Activated CD8-positive, alpha-beta memory T cell treated with anti-CD3 and anti-CD28 coated beads, Interleukin-2, amount 50 U/mL, for 4 hours (primary cell): ENCODE results near the gene KCND3.

Experiments used
- DNase-seq: peaks from one replicate; pipeline ENCODE4 v3.0.0-alpha.2; 2020

The KCND3 gene

DNA sequence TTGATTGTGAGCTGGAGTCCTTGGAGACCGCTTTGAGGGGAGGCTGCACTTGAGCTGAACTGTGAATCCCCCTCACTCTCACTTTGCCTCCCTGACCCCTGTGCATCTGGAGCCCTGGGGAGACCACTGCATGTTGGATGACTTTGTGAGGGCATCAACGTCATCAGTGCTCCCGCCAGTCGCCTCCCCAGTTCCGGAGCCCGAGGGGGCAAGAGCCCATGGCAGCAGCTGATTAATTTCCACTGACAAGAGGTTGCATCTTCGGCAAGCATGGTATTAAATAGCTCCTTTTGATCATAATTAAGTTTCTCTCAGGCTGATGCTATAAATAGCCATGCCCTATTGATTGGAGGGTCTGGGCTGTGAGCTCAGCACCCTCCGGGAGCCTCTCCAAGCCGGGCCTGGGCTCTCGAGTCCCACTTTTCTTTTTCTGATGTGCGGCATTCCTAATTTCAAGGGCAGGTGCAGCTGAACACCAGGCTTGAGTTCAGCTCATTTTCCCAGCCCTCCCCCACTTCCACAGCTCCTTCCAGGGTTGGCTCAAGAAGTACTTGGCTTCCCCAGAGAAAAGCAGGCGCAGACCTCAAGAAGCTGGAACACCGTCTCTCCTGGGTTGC is 33.2 kb downstream of the KCND3 start:
- no peak for DNase-seq

DNA sequence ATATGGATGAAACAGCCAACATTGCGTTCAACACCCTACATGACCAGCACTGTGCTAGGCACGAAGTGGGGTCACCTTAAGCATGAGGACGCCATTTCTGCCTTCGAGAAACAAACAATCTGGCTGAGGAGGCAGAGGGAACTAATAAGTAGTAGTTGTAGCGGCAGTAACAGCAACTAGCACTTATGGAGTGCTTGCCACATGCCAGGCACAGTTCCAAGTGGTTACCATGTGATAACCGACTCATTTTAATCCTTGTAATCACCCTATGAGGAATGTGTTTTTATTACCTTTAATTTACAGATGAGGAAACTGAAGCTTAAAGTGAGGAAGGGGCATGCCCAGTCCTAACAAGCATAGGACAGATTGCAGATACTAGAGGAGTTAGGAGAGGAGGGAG is 33.7 kb downstream of the KCND3 start:
- no peak for DNase-seq

DNA sequence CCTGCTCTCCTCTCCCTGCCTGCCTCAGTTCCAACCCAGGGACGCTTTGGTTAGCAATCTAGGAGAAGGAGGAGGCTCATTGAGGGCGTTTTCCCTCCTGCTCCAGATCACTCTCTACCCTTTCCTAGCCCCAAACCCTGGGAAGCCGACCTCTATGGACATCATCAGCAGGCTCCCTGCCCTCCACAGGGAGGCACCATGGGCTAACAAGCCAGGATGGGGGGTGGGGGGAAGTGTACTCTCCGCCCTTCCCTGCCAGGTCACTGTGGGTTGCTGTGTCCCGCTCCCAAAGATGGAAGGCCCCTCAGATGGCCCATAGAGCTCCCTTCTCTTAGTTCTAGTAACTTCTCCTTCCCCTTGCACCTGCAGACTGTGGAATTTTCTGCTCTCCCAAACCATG is 35.7 kb downstream of the KCND3 start:
- no peak for DNase-seq

DNA sequence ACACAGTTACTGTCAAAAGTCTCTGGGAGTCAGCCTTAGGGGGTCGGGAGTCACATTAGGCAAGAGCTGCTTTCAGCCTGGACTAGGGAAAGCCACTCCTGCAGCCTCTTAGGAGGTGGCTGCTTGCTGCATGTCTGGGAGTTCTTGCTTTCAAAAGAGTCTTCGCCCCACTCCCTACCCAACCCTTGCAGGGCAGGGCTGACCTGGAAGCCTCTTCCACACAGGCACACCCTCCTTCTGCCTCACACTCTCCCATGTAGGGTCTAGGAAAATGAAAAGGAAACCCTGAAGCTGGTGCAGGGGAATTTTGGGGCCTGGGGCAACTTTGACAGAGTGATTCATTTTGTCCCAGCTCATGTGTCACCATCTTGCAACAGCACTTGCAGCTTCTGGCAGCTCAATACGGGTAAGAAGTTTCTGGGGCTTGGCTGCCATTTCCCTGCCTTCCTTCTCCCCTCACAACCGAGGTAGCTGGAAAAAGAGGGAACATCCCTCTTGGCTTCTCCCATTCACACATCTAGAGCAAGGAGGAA is 37.3 kb downstream of the KCND3 start:
- DNase-seq = no peak

DNA sequence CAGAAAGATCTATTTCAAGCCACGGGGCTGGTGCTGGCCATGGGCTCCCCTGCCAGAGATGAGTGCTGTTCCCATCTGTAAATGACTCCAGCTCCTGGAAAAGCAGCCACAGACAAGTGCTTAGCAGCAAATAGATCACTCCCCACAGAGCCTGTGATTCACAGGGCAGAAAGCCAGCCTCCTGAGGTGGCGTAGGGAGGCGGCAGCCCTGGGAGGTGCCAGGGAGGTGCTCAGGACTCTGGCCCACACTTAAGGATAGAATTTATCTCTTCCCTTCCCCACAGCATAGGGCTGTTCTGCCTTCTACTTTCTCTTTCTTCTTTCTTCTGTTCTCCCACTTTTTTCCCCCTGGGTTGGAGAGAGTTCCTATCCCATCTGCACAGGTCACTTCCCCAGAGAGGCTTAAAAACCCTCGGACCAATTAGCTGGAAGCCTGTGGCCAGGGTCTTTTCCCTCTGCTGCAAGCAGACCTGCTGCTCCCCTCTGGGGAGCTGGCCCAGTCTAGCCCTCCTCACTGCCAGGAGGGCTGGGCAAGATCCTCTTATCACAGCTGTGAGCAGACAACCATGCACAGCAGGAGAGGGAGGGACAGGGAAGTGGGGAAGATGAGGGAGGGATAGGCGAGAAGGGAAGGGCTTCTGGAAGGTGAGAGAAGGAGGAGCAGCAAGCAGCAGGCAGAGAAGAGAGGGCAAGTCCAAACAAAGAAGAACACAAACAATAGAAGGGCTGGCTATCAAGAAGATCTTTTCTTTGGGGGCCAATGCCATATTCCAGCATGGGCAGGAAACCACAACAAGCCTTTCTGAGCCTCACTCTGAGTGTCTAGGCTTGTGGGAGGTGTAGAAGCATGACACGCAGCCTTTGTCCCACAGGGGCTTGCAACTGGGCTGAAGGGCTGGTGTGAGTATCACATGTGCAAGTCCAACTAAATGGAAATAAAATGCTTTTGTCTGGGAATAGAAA is 41.0 kb downstream of the KCND3 start:
- no peak for DNase-seq

DNA sequence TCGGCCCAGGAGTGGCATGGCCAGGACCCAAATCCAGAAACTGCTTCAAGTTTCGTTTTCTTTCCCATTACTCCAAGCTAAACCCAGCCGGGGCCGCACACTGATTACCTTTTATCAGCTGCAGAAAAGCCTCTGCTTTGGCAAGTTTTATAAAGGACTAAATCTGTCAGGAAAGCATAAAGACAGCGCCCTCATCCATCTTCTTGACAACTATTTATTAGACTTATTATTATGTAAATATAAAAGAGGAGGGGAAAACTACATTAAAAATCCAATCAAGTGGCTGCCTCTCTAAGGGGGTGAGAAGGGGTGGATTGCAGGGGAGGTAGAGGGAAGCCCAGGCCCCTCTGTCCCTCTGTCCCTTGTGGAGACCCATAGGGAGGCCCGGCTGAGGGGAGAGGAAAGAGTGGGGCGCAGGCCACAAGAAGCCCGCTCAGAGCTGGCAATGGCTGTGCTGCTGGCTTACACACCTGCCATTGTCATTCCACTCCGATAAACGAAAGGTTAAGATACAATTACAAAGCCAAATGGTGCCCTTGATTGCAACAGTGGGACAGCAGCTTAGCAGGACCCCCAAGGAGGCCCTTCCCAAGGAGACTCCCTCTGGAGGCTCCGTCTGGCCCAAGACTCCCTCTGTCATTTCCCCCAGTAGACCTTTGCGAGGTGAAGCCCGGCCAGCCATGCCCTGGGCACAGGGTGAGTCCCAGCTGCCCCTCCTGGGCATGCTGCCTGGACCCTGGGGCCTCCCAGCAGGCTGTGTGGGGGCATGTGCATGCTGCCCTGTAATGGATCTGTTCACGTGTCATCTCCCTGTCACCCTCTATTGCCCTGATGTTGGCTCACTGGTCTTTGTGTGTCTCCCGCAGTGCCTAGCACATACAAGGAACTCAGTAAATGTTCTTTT is 45.4 kb downstream of the KCND3 start:
- no peak for DNase-seq

DNA sequence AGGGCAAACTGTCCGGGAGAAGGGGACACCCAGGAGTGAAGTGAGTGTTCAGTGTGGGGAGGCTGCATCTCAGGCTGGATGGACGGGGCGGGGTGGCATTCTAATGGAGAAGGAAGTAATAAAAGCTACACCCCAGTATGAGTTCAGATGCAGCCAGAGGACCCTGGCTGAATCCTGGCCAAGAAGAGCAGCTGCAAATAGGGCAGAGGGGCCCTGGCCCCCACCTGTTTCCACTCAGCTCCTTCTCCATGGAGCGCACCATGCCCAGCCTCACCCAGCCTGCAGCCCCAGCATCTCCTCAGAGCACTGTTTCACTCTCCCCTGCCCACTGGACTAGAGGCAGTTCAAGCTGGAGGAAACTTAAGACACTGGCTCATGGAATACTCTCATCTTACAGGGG is 46.4 kb downstream of the KCND3 start:
- no peak for DNase-seq

DNA sequence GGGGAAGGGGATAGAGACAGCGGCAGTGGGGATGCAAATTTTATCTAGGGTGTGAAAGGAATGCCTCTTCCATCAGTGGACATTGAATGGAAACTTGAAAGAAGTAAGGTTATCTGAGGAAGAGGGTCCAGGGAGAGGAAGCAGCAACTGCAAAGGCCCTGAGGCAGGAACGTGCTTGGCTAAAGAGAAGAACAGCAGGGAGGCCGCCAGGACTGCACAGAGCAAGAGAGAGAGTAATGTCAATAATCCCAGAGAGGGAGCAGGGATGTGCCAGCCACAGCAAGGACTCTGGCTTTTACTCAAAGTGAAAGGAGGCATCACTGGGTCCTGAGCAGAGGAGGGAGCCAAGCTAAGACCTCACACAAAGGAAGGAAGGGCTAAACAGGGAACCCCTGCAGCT is 50.9 kb downstream of the KCND3 start:
- no peak for DNase-seq

DNA sequence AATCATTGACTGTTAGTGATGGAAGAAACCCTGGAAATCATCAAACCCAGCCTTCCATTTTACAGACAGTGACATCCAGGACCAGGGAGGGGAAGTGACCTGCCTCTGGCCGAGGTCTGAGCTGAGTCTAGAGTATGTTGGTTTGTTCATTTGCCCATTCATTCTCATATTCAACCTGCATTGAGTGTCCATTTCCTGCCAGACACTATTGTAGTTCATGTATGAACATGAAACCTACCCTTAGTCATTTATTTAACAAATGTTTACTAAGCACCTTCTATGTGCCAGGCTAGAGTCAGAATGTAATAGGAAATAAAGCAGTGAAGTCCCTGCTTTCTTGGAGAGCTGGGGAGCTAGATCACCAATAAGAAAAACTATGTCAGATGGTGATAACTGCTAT is 51.3 kb downstream of the KCND3 start:
- DNase-seq = no peak

DNA sequence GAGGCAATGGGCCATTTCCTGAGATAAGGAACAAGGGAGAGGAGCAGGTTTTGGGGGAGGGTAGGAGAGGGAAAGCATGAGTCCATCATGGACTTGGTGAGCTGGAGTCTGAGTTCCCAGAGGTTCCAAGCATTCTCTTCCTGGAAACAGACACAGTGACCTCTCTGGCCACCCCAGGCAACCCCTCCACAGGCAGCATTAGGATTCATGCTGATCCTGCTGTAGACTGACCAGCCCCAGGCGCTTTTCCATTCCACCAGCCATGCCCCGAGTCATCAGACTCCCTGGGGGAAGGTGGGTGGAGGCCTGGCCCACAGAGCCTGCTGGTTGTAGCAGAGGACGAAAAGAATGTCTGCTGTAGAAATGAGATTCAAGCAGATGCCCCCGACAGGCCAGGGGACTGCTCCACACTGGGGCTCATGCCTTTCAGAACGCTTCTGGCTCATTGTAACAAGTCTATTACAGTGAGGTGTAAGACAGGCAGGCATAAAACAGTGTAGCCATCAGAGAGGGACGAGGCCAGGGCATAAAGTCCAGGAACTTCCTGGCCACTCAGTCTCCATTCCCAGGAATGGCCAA is 52.2 kb downstream of the KCND3 start:
- no peak for DNase-seq

DNA sequence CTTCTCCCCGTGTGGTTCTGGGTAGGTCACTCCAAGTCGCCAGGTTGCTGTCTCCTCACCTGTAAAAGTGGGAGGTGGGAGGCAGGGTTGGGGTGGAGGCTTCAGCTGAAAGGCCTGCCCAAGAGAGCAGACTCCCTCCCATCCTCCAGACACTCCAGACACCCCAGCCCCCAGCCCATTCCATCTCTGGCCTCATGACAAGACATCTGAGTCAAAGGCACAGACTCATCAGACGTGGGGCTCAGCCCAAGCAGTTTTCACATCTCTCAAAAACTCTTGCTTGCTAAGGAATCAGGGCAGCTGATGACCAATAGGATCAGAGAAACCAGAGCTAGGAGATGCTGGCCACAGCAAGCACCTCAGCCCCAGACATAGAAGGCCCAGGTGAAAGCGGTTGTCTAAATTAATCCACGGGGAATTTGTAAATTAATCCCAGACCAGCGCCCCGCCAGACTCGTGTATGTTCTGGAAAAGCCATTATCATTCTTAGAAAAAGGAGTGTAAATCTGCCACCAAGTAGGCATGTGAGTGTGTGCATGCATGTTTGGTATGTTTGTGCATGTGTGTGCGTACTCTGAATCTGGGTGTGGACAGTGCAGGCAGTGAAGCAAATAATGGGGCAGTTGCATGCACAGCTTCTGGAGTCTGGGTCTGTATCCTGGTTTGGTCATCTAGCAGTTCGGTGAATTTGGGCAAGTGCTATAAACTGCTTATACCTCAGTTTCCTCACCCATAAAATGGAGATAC is 55.2 kb downstream of the KCND3 start:
- DNase-seq = no peak

DNA sequence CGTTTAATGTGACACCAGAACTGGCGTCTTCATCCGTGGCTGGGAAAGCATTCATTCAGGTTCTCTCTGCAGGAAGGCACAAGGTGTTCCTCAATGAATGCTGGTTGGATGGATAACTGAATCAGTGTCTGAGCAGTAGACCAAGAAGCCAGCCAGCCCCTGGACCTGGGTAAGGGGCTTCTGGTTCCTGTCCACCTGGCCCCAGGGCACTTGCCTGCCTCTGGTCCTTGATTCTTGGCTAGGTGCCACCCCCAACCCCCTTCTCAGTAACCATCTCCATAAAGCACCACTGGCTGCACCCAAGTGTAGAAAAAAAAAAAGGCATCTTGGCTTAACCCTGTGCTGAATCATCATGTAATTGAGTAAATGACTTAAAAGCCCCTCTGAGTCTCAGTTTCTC is 59.1 kb downstream of the KCND3 start:
- no peak for DNase-seq

DNA sequence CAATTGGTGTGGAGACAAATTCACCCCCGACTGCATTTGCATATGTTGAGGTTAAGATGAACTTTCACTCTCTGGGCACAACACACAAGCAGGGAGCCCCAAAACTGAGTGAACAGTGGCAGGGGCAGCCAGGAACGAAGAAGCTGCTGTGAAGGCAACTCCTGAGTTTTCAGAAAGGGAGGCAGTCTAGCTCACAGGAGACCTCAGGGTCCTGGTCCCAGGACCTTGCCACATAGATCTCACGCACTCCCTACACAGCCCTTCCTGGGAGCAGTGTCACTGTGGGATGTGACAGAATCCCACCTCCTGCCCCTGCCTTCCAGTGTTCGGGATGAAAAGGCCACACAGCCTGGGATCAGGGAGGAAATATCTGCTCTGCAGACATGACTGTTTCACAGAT is 60.9 kb downstream of the KCND3 start:
- no peak for DNase-seq

DNA sequence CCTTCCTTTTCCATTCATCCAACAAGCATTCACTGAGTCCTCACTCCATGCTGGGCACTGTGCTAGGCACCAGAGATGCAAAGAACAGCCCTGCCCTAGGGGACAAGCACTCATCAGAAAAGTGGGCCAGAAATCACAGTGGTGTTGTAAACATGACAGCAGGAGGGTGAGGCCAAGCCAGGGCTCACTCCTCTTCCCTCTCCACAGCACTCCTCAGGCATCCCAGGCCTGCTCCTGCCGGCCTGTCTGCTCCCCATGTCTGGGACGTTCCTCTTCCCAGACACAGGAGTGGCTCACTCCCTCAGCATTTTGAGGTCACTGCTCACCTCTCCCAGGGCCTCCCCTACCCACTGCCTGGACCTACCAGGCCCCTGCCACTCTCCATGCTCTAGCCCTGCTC is 61.8 kb downstream of the KCND3 start:
- no peak for DNase-seq

DNA sequence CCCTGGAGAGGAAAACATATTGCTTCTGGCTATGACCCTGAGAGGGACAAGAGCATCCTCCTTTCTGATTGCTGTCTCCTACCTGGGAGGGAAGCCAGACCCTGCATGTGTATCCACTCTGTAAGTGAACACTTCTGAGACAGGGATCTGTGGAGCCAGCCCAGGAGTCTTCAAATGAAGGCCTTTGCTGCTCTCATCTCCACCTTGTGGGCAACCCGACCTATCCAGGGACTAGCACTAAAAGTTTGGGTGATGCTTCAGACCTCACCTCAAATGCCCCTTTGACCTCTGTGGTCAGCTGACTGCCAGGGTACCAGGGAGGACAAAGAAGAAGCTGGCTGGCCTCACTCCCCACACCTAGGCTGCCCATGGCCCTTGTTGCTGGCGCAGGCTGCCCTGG is 64.7 kb downstream of the KCND3 start:
- DNase-seq = no peak

DNA sequence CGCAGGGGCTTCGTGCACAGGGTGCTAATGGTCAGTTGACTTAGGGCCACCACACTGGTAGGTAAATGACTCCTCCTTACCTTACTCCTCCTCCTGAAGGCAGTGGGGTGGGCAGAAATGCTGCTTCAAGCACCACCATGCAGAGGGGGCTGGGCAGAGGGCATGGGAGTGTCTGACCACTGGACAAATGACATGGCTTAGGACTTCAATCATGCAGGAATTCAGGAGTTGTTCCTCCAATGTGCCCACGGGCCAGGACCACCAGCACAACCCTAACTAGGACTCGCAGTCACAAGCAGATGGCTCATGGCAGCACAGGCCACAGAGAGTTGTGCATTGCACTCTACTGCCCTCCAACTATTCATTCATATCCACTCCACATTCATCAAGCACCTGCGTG is 65.7 kb downstream of the KCND3 start:
- DNase-seq = no peak

DNA sequence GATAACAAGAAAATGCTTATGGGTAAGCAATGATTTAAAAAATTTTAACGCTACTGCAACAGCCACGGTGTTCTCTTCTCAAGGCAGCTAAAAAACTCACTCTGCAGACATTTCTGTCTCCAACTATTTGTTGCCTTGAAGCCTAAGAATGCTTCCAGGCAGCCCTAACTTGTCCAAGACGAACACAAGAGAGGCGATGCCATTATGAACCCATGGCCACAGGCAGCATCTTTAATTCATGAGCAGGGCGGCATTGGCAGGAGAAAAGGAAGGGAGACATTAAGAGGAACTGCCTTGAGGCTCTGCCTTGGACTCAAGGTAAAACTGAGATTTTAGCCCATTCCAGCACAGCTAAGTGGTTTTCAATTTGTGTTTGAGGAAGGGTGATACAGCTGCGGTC is 67.5 kb downstream of the KCND3 start:
- DNase-seq = no peak

DNA sequence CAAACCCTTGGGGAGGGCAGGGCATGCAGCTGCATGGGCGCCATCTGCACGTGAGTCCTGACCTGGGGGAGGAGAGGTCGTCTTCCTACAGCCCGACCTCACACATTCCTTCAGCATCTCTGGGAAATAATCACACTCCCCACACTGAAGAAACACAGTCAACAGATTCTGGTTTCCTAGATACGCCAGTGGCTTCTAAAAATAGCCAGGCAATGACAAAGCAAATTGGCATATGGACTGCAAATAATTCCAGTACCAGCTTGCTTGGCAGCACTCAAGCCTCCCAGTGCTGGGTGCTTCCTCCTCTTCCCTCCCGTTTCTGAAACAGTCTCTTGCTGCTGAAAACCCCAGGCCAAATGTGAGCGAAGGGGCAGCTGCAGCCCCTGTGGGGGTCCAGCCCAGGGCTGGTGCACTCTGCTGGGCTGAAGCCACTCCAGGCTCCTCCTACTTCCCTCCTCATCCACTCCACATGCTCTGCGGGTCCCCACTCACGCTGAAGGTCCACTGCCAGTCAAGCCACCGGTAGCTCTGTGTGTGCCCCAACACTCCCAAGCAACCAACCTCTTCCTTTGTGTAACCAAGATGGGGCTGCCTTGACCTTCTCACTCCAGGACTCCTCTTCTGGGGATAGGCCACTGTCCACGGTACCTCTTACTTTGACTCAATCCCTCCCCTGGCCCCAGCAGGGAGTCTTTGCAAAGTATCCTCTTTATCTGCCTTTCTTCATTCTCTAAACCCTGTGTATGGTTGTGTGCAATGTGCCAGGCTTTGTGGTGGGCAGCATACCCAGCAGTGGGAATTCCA is 69.0 kb downstream of the KCND3 start:
- no peak for DNase-seq

DNA sequence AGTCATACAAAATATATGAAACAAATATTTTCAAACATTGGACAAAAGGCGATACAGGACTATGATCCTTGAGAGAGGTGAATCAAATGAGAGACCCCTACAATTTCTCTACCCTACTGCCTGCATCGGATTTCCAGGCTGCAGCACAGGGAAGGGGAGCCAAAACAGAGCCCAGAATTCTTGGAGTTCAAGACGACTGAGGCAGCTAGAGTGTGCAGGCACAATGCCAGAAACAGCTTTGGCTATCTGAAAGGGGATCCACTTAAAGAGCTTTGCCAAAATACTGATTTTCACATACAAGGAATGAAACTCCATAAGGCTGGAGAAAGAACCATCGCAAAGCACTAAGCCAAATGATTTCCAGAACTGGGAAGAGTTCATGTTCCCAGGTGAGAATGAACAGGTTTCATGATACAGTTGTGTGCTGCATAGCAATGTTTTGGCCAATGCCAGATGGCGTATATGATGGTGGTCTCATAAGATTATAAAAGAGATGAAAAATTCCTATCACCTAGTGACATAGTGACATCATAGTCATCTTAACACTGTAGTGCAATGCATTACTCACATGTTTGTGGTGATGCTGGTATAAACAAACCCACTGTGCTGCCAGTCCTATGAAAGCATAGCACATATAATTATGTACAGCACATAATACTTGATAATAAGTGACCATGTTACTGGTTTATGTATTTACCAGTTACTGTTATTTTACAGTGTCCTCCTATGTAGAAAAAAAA is 77.5 kb downstream of the KCND3 start:
- DNase-seq = no peak

DNA sequence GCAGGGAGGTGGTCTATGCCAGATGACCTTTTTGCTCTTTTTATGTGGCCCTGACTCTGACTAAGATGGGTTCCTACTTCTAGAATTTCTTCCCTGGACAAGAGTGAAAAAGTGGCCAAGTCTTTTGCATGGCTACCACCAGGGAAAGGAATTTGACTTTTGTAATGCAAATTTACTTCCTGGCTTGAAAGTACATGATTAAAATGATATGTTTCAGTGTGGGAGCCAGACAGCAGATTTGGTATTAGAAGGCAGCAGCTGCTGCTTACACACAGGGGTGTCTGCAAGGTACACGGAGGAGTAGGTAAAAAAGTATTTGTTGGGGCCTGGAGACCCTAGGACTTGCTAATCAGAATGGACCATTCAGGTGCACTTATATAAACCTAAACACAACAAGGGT is 78.4 kb downstream of the KCND3 start:
- DNase-seq = no peak

DNA sequence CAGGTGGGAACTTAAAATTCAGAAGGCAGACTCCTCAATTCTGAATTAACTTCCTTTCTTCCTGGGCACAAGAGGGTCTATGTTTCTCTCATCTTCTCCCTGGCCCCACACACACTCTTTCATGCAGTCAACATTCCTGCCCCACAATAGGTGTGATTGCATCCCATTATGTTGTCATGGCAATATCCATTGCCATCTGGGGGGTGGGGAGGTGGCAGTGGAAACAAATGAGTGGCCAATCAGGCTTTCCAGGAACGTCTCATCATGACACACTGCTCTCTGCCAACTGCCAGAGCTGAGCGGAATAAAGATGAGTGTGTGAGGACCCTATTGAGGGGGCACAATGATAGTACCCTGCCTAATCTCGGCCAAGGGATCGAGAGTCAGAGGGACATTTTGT is 80.4 kb downstream of the KCND3 start:
- no peak for DNase-seq
